Stimulated activated naive CD8-positive, alpha-beta T cell treated with anti-CD3 and anti-CD28 coated beads, Interleukin-15, Interleukin-2, amounts not matched to agents 100 ng/mL and 50 ng/mL, for 24 hours (primary cell): ENCODE data around the gene PRPF6.
"Not testable (repeated sequence)": the region's sequence is repeated elsewhere in the genome, so short reads cannot be mapped to it uniquely, and the experiment has no call there.

ENCODE experiments used
- H3K27ac Mint-ChIP-seq: one replicate; pipeline ENCODE4 v1.8.0; 2021; ENCODE audit warnings: mild to moderate bottlenecking, mixed read lengths
- H3K27me3 Mint-ChIP-seq: one replicate; pipeline ENCODE4 v1.8.0; 2021; ENCODE audit warnings: mixed read lengths
- H3K36me3 Mint-ChIP-seq: one replicate; pipeline ENCODE4 v1.8.0; 2021; ENCODE audit warnings: low read depth, mixed read lengths
- H3K4me1 Mint-ChIP-seq: one replicate; pipeline ENCODE4 v1.8.0; 2021; ENCODE audit warnings: low read depth, mixed read lengths
- H3K4me3 Mint-ChIP-seq: one replicate; pipeline ENCODE4 v1.8.0; 2021; ENCODE audit warnings: mild to moderate bottlenecking, mixed read lengths
- H3K9me3 Mint-ChIP-seq: one replicate; pipeline ENCODE4 v1.8.0; 2021; ENCODE audit warnings: mixed read lengths

PRPF6 gene

GRCh38 chr20:63962426-63963347 lies 18.2 kb upstream of the PRPF6 start:
- Mint-ChIP-seq H3K27ac (no peak overlapping the region), H3K36me3 (peaks cover 11% of the 10 kb centered on the region), H3K4me1 (peaks cover 8% of the 10 kb centered on the region), H3K27me3 (no peaks in the 10 kb centered on the region), H3K9me3 (no peaks in the 10 kb centered on the region), H3K4me3 (no peak overlapping the region)

- no peak overlapping the region for H3K27ac Mint-ChIP-seq
- H3K36me3 Mint-ChIP-seq, result peaks cover 11% of the 10 kb centered on the region
- H3K4me3 Mint-ChIP-seq, result no peak overlapping the region
- H3K4me1 Mint-ChIP-seq, result peaks cover 7% of the 10 kb centered on the region
- H3K9me3 Mint-ChIP-seq, result no peaks in the 10 kb centered on the region
- H3K27me3 Mint-ChIP-seq, result no peaks in the 10 kb centered on the region
Measured at GRCh38 chr20:63963348-63963741, 17.6 kb upstream of the PRPF6 start.

GRCh38 chr20:63963784-63964301 lies 17.1 kb upstream of the PRPF6 start:
- Mint-ChIP-seq H3K27ac (no peak overlapping the region), H3K27me3 (no peaks in the 10 kb centered on the region), H3K36me3 (peaks cover 11% of the 10 kb centered on the region), H3K9me3 (no peaks in the 10 kb centered on the region), H3K4me1 (peaks cover 9% of the 10 kb centered on the region), H3K4me3 (no peak overlapping the region)

GRCh38 chr20:63964412-63964811 lies 16.5 kb upstream of the PRPF6 start:
- Mint-ChIP-seq H3K27me3 (no peaks in the 10 kb centered on the region), H3K4me3 (no peak overlapping the region), H3K27ac (no peak overlapping the region), H3K36me3 (peaks cover 11% of the 10 kb centered on the region), H3K4me1 (peaks cover 11% of the 10 kb centered on the region), H3K9me3 (no peaks in the 10 kb centered on the region)

GRCh38 chr20:63966172-63966943 lies 14.6 kb upstream of the PRPF6 start:
- Mint-ChIP-seq H3K27me3 (no peaks in the 10 kb centered on the region), H3K9me3 (no peaks in the 10 kb centered on the region), H3K4me1 (peaks cover 11% of the 10 kb centered on the region), H3K36me3 (peaks cover 9% of the 10 kb centered on the region), H3K27ac (no peak overlapping the region), H3K4me3 (no peak overlapping the region)

- H3K27ac Mint-ChIP-seq, result no peak overlapping the region
- H3K4me1 Mint-ChIP-seq, result peaks cover 11% of the 10 kb centered on the region
- H3K4me3 Mint-ChIP-seq, result no peak overlapping the region
- no peaks in the 10 kb centered on the region for H3K27me3 Mint-ChIP-seq
- H3K9me3 Mint-ChIP-seq, result no peaks in the 10 kb centered on the region
- H3K36me3 Mint-ChIP-seq, result peaks cover 7% of the 10 kb centered on the region
Measured at GRCh38 chr20:63966944-63967322, 14.0 kb upstream of the PRPF6 start.

GRCh38 chr20:63967330-63968135 lies 13.4 kb upstream of the PRPF6 start:
- H3K36me3 Mint-ChIP-seq, result peaks cover 7% of the 10 kb centered on the region

GRCh38 chr20:63968136-63968927 lies 12.6 kb upstream of the PRPF6 start:
- Mint-ChIP-seq H3K27me3 (no peaks in the 10 kb centered on the region), H3K4me3 (peak overlapping the region; percentile 83), H3K9me3 (no peaks in the 10 kb centered on the region), H3K27ac (peak overlapping the region; percentile 61), H3K4me1 (peaks cover 11% of the 10 kb centered on the region), H3K36me3 (peaks cover 11% of the 10 kb centered on the region)

More at GRCh38 chr20:63967330-63968135, 13.4 kb upstream of the PRPF6 start:
- Mint-ChIP-seq H3K4me1 (peaks cover 11% of the 10 kb centered on the region), H3K4me3 (no peak overlapping the region), H3K27ac (no peak overlapping the region), H3K9me3 (no peaks in the 10 kb centered on the region), H3K27me3 (no peaks in the 10 kb centered on the region)

GRCh38 chr20:63968928-63969760 lies 11.8 kb upstream of the PRPF6 start:
- Mint-ChIP-seq H3K27ac (peak overlapping the region; percentile 61), H3K27me3 (no peaks in the 10 kb centered on the region), H3K4me1 (peaks cover 15% of the 10 kb centered on the region), H3K4me3 (peak overlapping the region; percentile 83), H3K36me3 (peaks cover 15% of the 10 kb centered on the region), H3K9me3 (no peaks in the 10 kb centered on the region)

GRCh38 chr20:63969838-63970713 lies 10.9 kb upstream of the PRPF6 start, which contains the start of gene ZNF512B:
TSS of gene ZNF512B (minus strand) at chr20:63969930. CDS start at chr20:63967950, 1,980 bp downstream.
- peak within 1 kb of the TSS; percentile 61 for H3K27ac Mint-ChIP-seq
- H3K4me1 Mint-ChIP-seq, result peaks cover 15% of the 10 kb centered on the region
- no peaks in the 10 kb centered on the region for H3K27me3 Mint-ChIP-seq
- H3K4me3 Mint-ChIP-seq, result peak within 1 kb of the TSS; percentile 83
- H3K36me3 Mint-ChIP-seq, result peaks cover 19% of the 10 kb centered on the region
- no peaks in the 10 kb centered on the region for H3K9me3 Mint-ChIP-seq

- Mint-ChIP-seq H3K4me3 (peak overlapping the region; percentile 54), H3K27me3 (no peaks in the 10 kb centered on the region), H3K27ac (no peak overlapping the region), H3K4me1 (peaks cover 16% of the 10 kb centered on the region), H3K36me3 (peaks cover 20% of the 10 kb centered on the region), H3K9me3 (no peaks in the 10 kb centered on the region)
Measured at GRCh38 chr20:63970714-63971431, 10.1 kb upstream of the PRPF6 start.

- not testable (repeated sequence) for H3K9me3 Mint-ChIP-seq, H3K27ac Mint-ChIP-seq, H3K4me3 Mint-ChIP-seq, H3K27me3 Mint-ChIP-seq
- Mint-ChIP-seq H3K4me1 (peaks cover 26% of the 10 kb centered on the region), H3K36me3 (peaks cover 25% of the 10 kb centered on the region)
Measured at GRCh38 chr20:63971960-63972311, 9.0 kb upstream of the PRPF6 start.
